HepG2 (cell line): Measurements from ENCODE around the gene SEC63. TPM values are rescaled to one million over a fixed set of nuclear protein-coding genes. Genes with fewer than 3 reads are reported as not detected.

ENCODE experiments used
- ATF2 ChIP-seq: sonication (generic); formaldehyde crosslinking; IDR thresholded peaks from 2 replicates; pipeline ENCODE4 v1.4.0; 2020; ENCODE audit warnings: missing genetic modification reagents
- ATF5 ChIP-seq: sonication (generic); formaldehyde crosslinking; IDR thresholded peaks from 2 replicates; pipeline ENCODE4 v1.4.0; 2020; ENCODE audit warnings: mild to moderate bottlenecking, low read depth, missing genetic modification reagents
- CREM ChIP-seq, 2 experiments: sonication (generic) in 1 of 2; formaldehyde crosslinking in 1 of 2; IDR thresholded peaks; 2 replicates each; pipeline versions ENCODE4 v1.4.0 to v1.6.1; 2016 to 2020; ENCODE audit warnings: antibody characterized with exemption in 1 of 2, mild to moderate bottlenecking in 1 of 2, missing genetic modification reagents in 1 of 2
- KLF12 ChIP-seq: sonication (generic); formaldehyde crosslinking; IDR thresholded peaks from 2 replicates; pipeline ENCODE4 v1.4.0; 2020; ENCODE audit warnings: missing genetic modification reagents, borderline replicate concordance
- MYPOP ChIP-seq: sonication (generic); formaldehyde crosslinking; IDR thresholded peaks from 2 replicates; pipeline ENCODE4 v1.8.1; 2023; ENCODE audit warnings: mild to moderate bottlenecking, moderate library complexity, missing genetic modification reagents
- NFIC ChIP-seq: IDR thresholded peaks from 2 replicates; pipeline ENCODE4 v1.6.1; 2012; ENCODE audit warnings: mild to moderate bottlenecking, low read length, inconsistent platforms
- REXO4 ChIP-seq: sonication (generic); formaldehyde crosslinking; IDR thresholded peaks from 2 replicates; pipeline ENCODE4 v1.8.0; 2022; ENCODE audit warnings: missing genetic modification reagents, mild to moderate bottlenecking, borderline replicate concordance
- RFXAP ChIP-seq: sonication (generic); formaldehyde crosslinking; IDR thresholded peaks from 2 replicates; pipeline ENCODE4 v1.4.0; 2020; ENCODE audit warnings: missing genetic modification reagents, borderline replicate concordance
- TBX2 ChIP-seq: sonication (generic); formaldehyde crosslinking; IDR thresholded peaks from 2 replicates; pipeline ENCODE4 v1.5.0; 2020; ENCODE audit warnings: missing genetic modification reagents, mild to moderate bottlenecking, borderline replicate concordance
- TSC22D2 ChIP-seq: sonication (generic); formaldehyde crosslinking; IDR thresholded peaks from 2 replicates; pipeline ENCODE4 v1.5.1; 2020; ENCODE audit warnings: missing genetic modification reagents, mild to moderate bottlenecking, borderline replicate concordance
- ZBTB14 ChIP-seq: sonication (generic); formaldehyde crosslinking; IDR thresholded peaks from 2 replicates; pipeline ENCODE4 v1.4.0; 2020; ENCODE audit warnings: missing genetic modification reagents
- ZBTB25 ChIP-seq: IDR thresholded peaks from 2 replicates; pipeline ENCODE4 v1.6.1; 2018; ENCODE audit warnings: missing genetic modification reagents
- ZBTB33 ChIP-seq: sonication (generic); formaldehyde crosslinking; IDR thresholded peaks from 2 replicates; pipeline ENCODE4 v1.4.0; 2020; ENCODE audit warnings: missing genetic modification reagents
- ZNF143 ChIP-seq: sonication (generic); formaldehyde crosslinking; IDR thresholded peaks from 2 replicates; pipeline ENCODE4 v1.4.0; 2020; ENCODE audit warnings: missing genetic modification reagents
- ZNF276 ChIP-seq: sonication (generic); formaldehyde crosslinking; IDR thresholded peaks from 2 replicates; pipeline ENCODE4 v1.4.0; 2020; ENCODE audit warnings: mild to moderate bottlenecking, low read depth, missing genetic modification reagents
- ZNF558 ChIP-seq: sonication (generic); formaldehyde crosslinking; IDR thresholded peaks from 2 replicates; pipeline ENCODE4 v1.9.0; 2022; ENCODE audit warnings: mild to moderate bottlenecking, missing genetic modification reagents, borderline replicate concordance
- ZNF639 ChIP-seq: conservative IDR thresholded peaks from 2 replicates; pipeline ENCODE4 v1.6.1; 2018; ENCODE audit warnings: missing genetic modification reagents
- ZNF709 ChIP-seq: sonication (generic); formaldehyde crosslinking; IDR thresholded peaks from 2 replicates; pipeline ENCODE4 v1.5.0; 2020; ENCODE audit warnings: mild to moderate bottlenecking, missing genetic modification reagents
- polyA plus RNA-seq, 8 experiments: library from polyadenylated mRNA; depleted of rRNA in 3 of 8; stranded (reverse) in 7 of 8; unstranded in 1 of 8; fragments of >200 nt; fragmentation: Illumina TruSeq in 4 of 8; extraction: Trizol in 4 of 8; gene quantifications; 2 replicates each; pipeline versions ENCODE4 v1.2.1 to v1.2.3, GENCODE V29; 2011 to 2016; ENCODE audit warnings: low read depth in 4 of 8, missing spikeins in 1 of 8, mixed read lengths in 1 of 8; ENCODE audit not compliant: insufficient read depth in 1 of 8
- total RNA-seq, 5 experiments: library from RNA; depleted of rRNA; stranded (reverse); fragments of >200 nt; fragmentation: Illumina TruSeq; extraction: Trizol; gene quantifications; 2 replicates each; pipeline ENCODE4 v1.2.3, GENCODE V29; 2016; ENCODE audit warnings: low read depth in 1 of 5

SEC63 gene
- total and polyA plus RNA-seq, 2 of the 13 experiments (the other 11 are each of a cell fraction or from before 2014, with no cell fraction given) = 20.2 to 45.9 TPM

GRCh38 chr6:108001696-108002231 is 43.8 kb upstream of the SEC63 start (continued):
- TF ChIP-seq CREM (IDR thresholded peaks at IDR 0.05) (peak; percentile 47), CREM (CRISPR knock-in tag; IDR thresholded peaks at IDR 0.05) (no peak), KLF12 (no peak), NFIC (peak; percentile 74; the same call in 1 of the 2 replicates), ZBTB14 (CRISPR knock-in tag) (no peak), ZNF639 (no peak), ZNF143 (CRISPR knock-in tag) (peak; percentile 87), MYPOP (no peak), REXO4 (CRISPR knock-in tag) (no peak), ATF2 (CRISPR knock-in tag) (no peak; the same call in none of the 2 replicates), ZNF276 (CRISPR knock-in tag) (no peak), RFXAP (no peak), ZBTB33 (CRISPR knock-in tag) (no peak), ZNF709 (no peak), ZNF558 (CRISPR knock-in tag) (no peak), TBX2 (CRISPR knock-in tag) (peak; percentile 86), ZBTB25 (CRISPR knock-in tag) (no peak), ATF5 (no peak), TSC22D2 (no peak)
